DLD1 (cell line): ENCODE data around the gene SNAI1.
"Not testable (repeated sequence)": the region's sequence is repeated elsewhere in the genome, so short reads cannot be mapped to it uniquely, and the experiment has no call there.

Source experiments
- in situ Hi-C: cut with HindIII; loops from 2 replicates; pipeline ENCODE4 v1.10.0; 2017; ENCODE audit warnings: low sequenced_read_pairs

The SNAI1 gene

GRCh38 chr20:49985617-49986016 is 2.8 kb downstream of the SNAI1 start:
- in situ Hi-C loops = no loop called here

GRCh38 chr20:49986049-49986448 is 3.3 kb downstream of the SNAI1 start:
- in situ Hi-C loops = no loop called here

- in situ Hi-C loops = no loop called here
Measured at GRCh38 chr20:49987015-49987867, 4.5 kb downstream of the SNAI1 start.

- in situ Hi-C loops = no loop called here
Measured at GRCh38 chr20:49987868-49988690, 5.3 kb downstream of the SNAI1 start.

GRCh38 chr20:49989234-49990065 is 6.7 kb downstream of the SNAI1 start:
- in situ Hi-C loops = no loop called here

GRCh38 chr20:49990271-49990720 is 7.5 kb downstream of the SNAI1 start:
- in situ Hi-C loops = no loop called here

GRCh38 chr20:49993301-49993751 is 10.5 kb downstream of the SNAI1 start:
- in situ Hi-C loops = no loop called here

- in situ Hi-C loops = no loop called here
Measured at GRCh38 chr20:49995586-49995985, 12.8 kb downstream of the SNAI1 start.

GRCh38 chr20:49998478-49999188 is 15.9 kb downstream of the SNAI1 start:
- in situ Hi-C loops = not testable (repeated sequence)

- in situ Hi-C loops = no loop called here
Measured at GRCh38 chr20:49999329-49999728, 16.5 kb downstream of the SNAI1 start.

GRCh38 chr20:50000548-50001222 is 17.9 kb downstream of the SNAI1 start:
- in situ Hi-C loops = not testable (repeated sequence)

GRCh38 chr20:50001784-50002311 is 19.1 kb downstream of the SNAI1 start:
- in situ Hi-C loops = no loop called here

- in situ Hi-C loops = no loop called here
Measured at GRCh38 chr20:50003253-50003656, 20.5 kb downstream of the SNAI1 start.

GRCh38 chr20:50004229-50004628 is 21.4 kb downstream of the SNAI1 start:
- in situ Hi-C loops = no loop called here

GRCh38 chr20:50005471-50005981 is 22.7 kb downstream of the SNAI1 start:
- in situ Hi-C loops = no loop called here

- in situ Hi-C loops = no loop called here
Measured at GRCh38 chr20:50007369-50007768, 24.6 kb downstream of the SNAI1 start.

GRCh38 chr20:50008007-50008406 is 25.2 kb downstream of the SNAI1 start:
- in situ Hi-C loops = no loop called here

- in situ Hi-C loops = no loop called here
Measured at GRCh38 chr20:50009521-50010454, 27.0 kb downstream of the SNAI1 start.
